CD14-positive monocyte (primary cell): ENCODE data around the gene ZBTB5. TPM values are rescaled to one million over a fixed set of nuclear protein-coding genes. Genes with fewer than 3 reads are reported as not detected.
"Not testable (repeated sequence)": the region's sequence is repeated elsewhere in the genome, so short reads cannot be mapped to it uniquely, and the experiment has no call there.

Source experiments
- DNase-seq, 3 donors: peaks; one replicate each; pipeline ENCODE4 v3.0.0-alpha.2; 2011 to 2022
- H2AFZ ChIP-seq: 2 replicates; pipeline ENCODE4 v1.6.0; 2012; ENCODE audit warnings: mild to moderate bottlenecking, low read depth, low read length, inconsistent platforms; ENCODE audit not compliant: insufficient read depth, poor library complexity, severe bottlenecking
- H3K27ac ChIP-seq, 2 donors: 1 replicate in 1 of 2; 2 replicates in 1 of 2; pipeline ENCODE4 v1.5.1; 2012 to 2013; ENCODE audit warnings: low read length in 2 of 2, control low read depth in 1 of 2, inconsistent platforms in 1 of 2, low read depth in 1 of 2, mild to moderate bottlenecking in 1 of 2
- H3K27me3 ChIP-seq, 2 donors: one replicate each; pipeline versions ENCODE4 v1.6.0 to v1.6.1; 2011 to 2013; ENCODE audit warnings: low read length in 2 of 2; ENCODE audit not compliant: control insufficient read depth in 2 of 2, insufficient read depth in 2 of 2
- H3K36me3 ChIP-seq, 2 donors: replicated peaks in 1 of 2; 1 replicate in 1 of 2; 2 replicates in 1 of 2; pipeline versions ENCODE4 v1.5.1 to v1.6.1; 2012 to 2013; ENCODE audit warnings: low read length in 2 of 2, control low read depth in 1 of 2, inconsistent platforms in 1 of 2, mild to moderate bottlenecking in 1 of 2; ENCODE audit not compliant: insufficient read depth in 2 of 2, control insufficient read depth in 1 of 2
- H3K4me1 ChIP-seq, 2 donors: 1 replicate in 1 of 2; 2 replicates in 1 of 2; pipeline versions ENCODE4 v1.5.1 to v1.6.1; 2012 to 2013; ENCODE audit warnings: low read length in 2 of 2, control low read depth in 1 of 2, inconsistent platforms in 1 of 2, mild to moderate bottlenecking in 1 of 2, moderate library complexity in 1 of 2; ENCODE audit not compliant: insufficient read depth in 2 of 2, control insufficient read depth in 1 of 2
- H3K4me2 ChIP-seq: replicated peaks from 2 replicates; pipeline ENCODE3; 2012; ENCODE audit warnings: low read length, moderate library complexity, mild to moderate bottlenecking; ENCODE audit not compliant: poor library complexity, severe bottlenecking; ENCODE audit errors: extremely low read depth
- H3K4me3 ChIP-seq, 3 experiments: fragments of 200-600 bp in 1 of 3; sonication (generic) in 1 of 3; replicated peaks in 1 of 3; 1 replicate in 2 of 3; 2 replicates in 1 of 3; pipeline ENCODE4 v1.5.1; 2011 to 2013; ENCODE audit warnings: low read length in 3 of 3, mild to moderate bottlenecking in 3 of 3, control low read depth in 2 of 3, low read depth in 2 of 3, inconsistent platforms in 1 of 3, moderate library complexity in 1 of 3
- H3K79me2 ChIP-seq: 2 replicates; pipeline ENCODE4 v1.6.0; 2012; ENCODE audit warnings: mild to moderate bottlenecking, control low read depth, inconsistent platforms, low read length, moderate library complexity; ENCODE audit not compliant: insufficient read depth
- H3K9ac ChIP-seq: 2 replicates; pipeline ENCODE4 v1.6.0; 2017; ENCODE audit warnings: low read length, mild to moderate bottlenecking; ENCODE audit not compliant: insufficient read depth, poor library complexity, severe bottlenecking
- H3K9me3 ChIP-seq, 2 donors: replicated peaks in 1 of 2; 1 replicate in 1 of 2; 2 replicates in 1 of 2; pipeline versions ENCODE4 v1.5.1 to v1.6.1; 2012 to 2013; ENCODE audit warnings: low read length in 2 of 2, control low read depth in 1 of 2; ENCODE audit not compliant: control insufficient read depth in 1 of 2, insufficient read depth in 1 of 2
- H4K20me1 ChIP-seq: 2 replicates; pipeline ENCODE4 v1.6.0; 2012; ENCODE audit warnings: mild to moderate bottlenecking, low read length, control low read depth, moderate library complexity; ENCODE audit not compliant: insufficient read depth
- H3K27ac Mint-ChIP-seq, 7 donors: one replicate each; pipeline ENCODE4 v1.8.0; 2020; ENCODE audit warnings: mild to moderate bottlenecking in 7 of 7, mixed read lengths in 7 of 7, moderate library complexity in 6 of 7, inconsistent platforms in 2 of 7
- H3K27me3 Mint-ChIP-seq, 3 donors: one replicate each; pipeline ENCODE4 v1.8.0; 2021 to 2022; ENCODE audit warnings: low read depth in 3 of 3, mild to moderate bottlenecking in 3 of 3, mixed read lengths in 3 of 3, moderate library complexity in 3 of 3, inconsistent platforms in 1 of 3
- H3K36me3 Mint-ChIP-seq, 2 donors: one replicate each; pipeline ENCODE4 v1.8.0; 2020; ENCODE audit warnings: mixed read lengths in 2 of 2, inconsistent platforms in 1 of 2, mild to moderate bottlenecking in 1 of 2
- H3K4me1 Mint-ChIP-seq: one replicate; pipeline ENCODE4 v1.8.0; 2020; ENCODE audit warnings: mild to moderate bottlenecking, mixed read lengths
- H3K4me3 Mint-ChIP-seq, 2 donors: one replicate each; pipeline ENCODE4 v1.8.0; 2020; ENCODE audit warnings: mild to moderate bottlenecking in 2 of 2, mixed read lengths in 2 of 2, moderate library complexity in 1 of 2
- H3K9me3 Mint-ChIP-seq, 7 donors: one replicate each; pipeline ENCODE4 v1.8.0; 2020 to 2022; ENCODE audit warnings: mixed read lengths in 7 of 7, mild to moderate bottlenecking in 6 of 7, moderate library complexity in 6 of 7, inconsistent platforms in 2 of 7
- WGBS: methylation state at CpG from one replicate; pipeline ENCODE4 v1.1.5; 2013; ENCODE audit warnings: missing lambda C conversion rate; ENCODE audit not compliant: insufficient coverage; 5-methylcytosine and 5-hydroxymethylcytosine counted together
- intact Hi-C, 2 donors: fragments of 100-400 bp; cut with micrococcal nuclease; formaldehyde crosslinking; loops; one replicate each; pipeline versions ENCODE4 v1.15.0 to v1.15.1; 2023
- polyA plus RNA-seq, 3 donors: library from polyadenylated mRNA; depleted of rRNA in 1 of 3; unstranded in 2 of 3; stranded (reverse) in 1 of 3; fragments of 300-500 nt in 2 of 3; fragments of >200 nt in 1 of 3; fragmentation: Illumina TruSeq in 2 of 3; gene quantifications; 1 replicate in 2 of 3; 2 replicates in 1 of 3; pipeline ENCODE4 v1.2.3, GENCODE V29; 2012 to 2021
- TF ChIP-seq, protein P1 (sequence below): fragments of 200-600 bp; IDR thresholded peaks from one replicate; pipeline ENCODE4 v1.8.0; 2022; ENCODE audit warnings: antibody characterized with exemption, mild to moderate bottlenecking

Gene ZBTB5
- polyA plus RNA-seq, 3 donors = 0.58 to 6.4 (median 1.4) TPM

DNA sequence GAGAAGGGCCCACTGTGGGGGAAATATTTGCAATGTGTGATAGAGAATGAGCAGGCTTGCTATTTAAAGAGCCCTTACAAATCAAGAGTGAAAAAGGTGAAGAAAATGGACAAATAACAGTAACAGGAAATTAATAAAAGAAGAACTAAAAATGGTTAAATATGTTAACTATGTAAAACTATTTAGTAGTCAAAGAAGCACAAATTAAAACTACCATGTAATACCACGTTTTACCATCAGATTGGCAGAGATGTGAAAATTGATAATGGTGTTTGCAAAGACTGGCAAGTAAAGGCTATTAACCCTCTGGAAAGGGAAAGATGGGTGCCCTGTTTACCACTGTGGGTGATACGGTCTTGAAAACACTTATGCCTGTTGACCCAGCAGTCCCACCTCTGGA, 65.9 kb downstream of the ZBTB5 start:
- Histone ChIP-seq H3K4me2 (no peak overlapping the region), H2AFZ (no peak overlapping the region)

GRCh38 chr9:37398464-37399025, 66.7 kb downstream of the ZBTB5 start:
- Mint-ChIP-seq H3K4me3 (no peak overlapping the region), H3K27me3 (peaks cover 3 to 8% (median 4%) of the 10 kb centered on the region in 3 donors), H3K36me3 (no peaks in the 10 kb centered on the region), H3K4me1 (no peaks in the 10 kb centered on the region), H3K27ac (no peak overlapping the region), H3K9me3 (no peaks in the 10 kb centered on the region)
- Histone ChIP-seq H3K4me3 (no peak overlapping the region), H3K4me1 (no peaks in the 10 kb centered on the region), H3K9ac (no peak overlapping the region), H3K9me3 (no peaks in the 10 kb centered on the region), H3K79me2 (no peaks in the 10 kb centered on the region), H3K4me2 (no peak overlapping the region), H4K20me1 (no peaks in the 10 kb centered on the region), H3K27ac (no peak overlapping the region), H3K36me3 (no peaks in the 10 kb centered on the region), H2AFZ (no peak overlapping the region), H3K27me3 (no peaks in the 10 kb centered on the region)
- intact Hi-C loops = no loop called here
- DNase-seq = no peak
- WGBS = 65% methylated on average over 5 of the region's 7 CpGs
- TF ChIP-seq, protein P1, sequence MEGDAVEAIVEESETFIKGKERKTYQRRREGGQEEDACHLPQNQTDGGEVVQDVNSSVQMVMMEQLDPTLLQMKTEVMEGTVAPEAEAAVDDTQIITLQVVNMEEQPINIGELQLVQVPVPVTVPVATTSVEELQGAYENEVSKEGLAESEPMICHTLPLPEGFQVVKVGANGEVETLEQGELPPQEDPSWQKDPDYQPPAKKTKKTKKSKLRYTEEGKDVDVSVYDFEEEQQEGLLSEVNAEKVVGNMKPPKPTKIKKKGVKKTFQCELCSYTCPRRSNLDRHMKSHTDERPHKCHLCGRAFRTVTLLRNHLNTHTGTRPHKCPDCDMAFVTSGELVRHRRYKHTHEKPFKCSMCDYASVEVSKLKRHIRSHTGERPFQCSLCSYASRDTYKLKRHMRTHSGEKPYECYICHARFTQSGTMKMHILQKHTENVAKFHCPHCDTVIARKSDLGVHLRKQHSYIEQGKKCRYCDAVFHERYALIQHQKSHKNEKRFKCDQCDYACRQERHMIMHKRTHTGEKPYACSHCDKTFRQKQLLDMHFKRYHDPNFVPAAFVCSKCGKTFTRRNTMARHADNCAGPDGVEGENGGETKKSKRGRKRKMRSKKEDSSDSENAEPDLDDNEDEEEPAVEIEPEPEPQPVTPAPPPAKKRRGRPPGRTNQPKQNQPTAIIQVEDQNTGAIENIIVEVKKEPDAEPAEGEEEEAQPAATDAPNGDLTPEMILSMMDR = no peak

More for the DNA sequence above, 65.9 kb downstream of the ZBTB5 start:
- no CpG with 5 or more reads among the region's 2 CpGs for WGBS
- H3K9me3 Mint-ChIP-seq = no peaks in the 10 kb centered on the region
- H3K4me1 Mint-ChIP-seq = no peaks in the 10 kb centered on the region
- no peaks in the 10 kb centered on the region for H3K36me3 Mint-ChIP-seq
- no peak overlapping the region for H3K27ac ChIP-seq
- DNase-seq = no peak
- no peaks in the 10 kb centered on the region for H3K79me2 ChIP-seq
- no peak overlapping the region for H3K27ac Mint-ChIP-seq
- H3K4me1 ChIP-seq = no peaks in the 10 kb centered on the region
- H3K36me3 ChIP-seq = no peaks in the 10 kb centered on the region
- no peaks in the 10 kb centered on the region for H3K27me3 ChIP-seq
- TF ChIP-seq, protein P1 = no peak
- H4K20me1 ChIP-seq = no peaks in the 10 kb centered on the region
- intact Hi-C loops = no loop called here
- H3K9ac ChIP-seq = no peak overlapping the region
- H3K27me3 Mint-ChIP-seq = peaks cover 3 to 8% (median 7%) of the 10 kb centered on the region in 3 donors
- H3K4me3 ChIP-seq = no peak overlapping the region
- no peaks in the 10 kb centered on the region for H3K9me3 ChIP-seq
- no peak overlapping the region for H3K4me3 Mint-ChIP-seq

DNA sequence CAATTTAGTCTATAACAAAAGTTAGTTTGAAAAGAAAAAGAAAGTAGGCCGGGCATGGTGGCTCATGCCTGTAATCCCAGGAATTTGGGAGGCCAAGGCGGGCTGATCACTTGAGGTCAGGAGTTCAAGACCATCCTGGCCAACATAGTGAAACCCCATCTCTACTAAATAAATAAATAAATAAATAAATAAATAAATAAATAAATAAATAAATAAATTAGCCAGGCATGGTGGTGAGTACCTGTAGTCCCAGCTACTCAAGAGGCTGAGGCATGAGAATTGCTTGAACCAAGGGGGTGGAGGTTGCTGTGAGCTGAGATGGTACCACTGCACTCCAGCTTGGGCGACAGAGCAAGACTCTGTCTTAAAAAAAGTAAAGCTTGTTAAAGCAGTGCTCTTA, 67.3 kb downstream of the ZBTB5 start:
- H3K4me2 ChIP-seq, H3K36me3 ChIP-seq, H3K79me2 ChIP-seq, H4K20me1 ChIP-seq, H3K9ac ChIP-seq, H3K9me3 Mint-ChIP-seq, H3K27ac ChIP-seq, H3K36me3 Mint-ChIP-seq, H3K4me3 Mint-ChIP-seq, H3K27me3 Mint-ChIP-seq, DNase-seq, H2AFZ ChIP-seq, H3K27me3 ChIP-seq, H3K4me3 ChIP-seq, H3K27ac Mint-ChIP-seq, H3K4me1 ChIP-seq, H3K9me3 ChIP-seq, H3K4me1 Mint-ChIP-seq, intact Hi-C loops: not testable (repeated sequence)
- no CpG with 5 or more reads among the region's 3 CpGs for WGBS
